Mucosa of rectum (tissue), 2 donors: ENCODE results near the gene OPCML.

Experiments
- H3K27ac ChIP-seq, 2 donors: one replicate each; pipeline ENCODE4 v1.7.0; 2013; ENCODE audit warnings: inconsistent platforms in 2 of 2, low read depth in 2 of 2, low read length in 2 of 2
- H3K27me3 ChIP-seq, 2 donors: one replicate each; pipeline ENCODE4 v1.7.0; 2013; ENCODE audit warnings: low read length in 2 of 2; ENCODE audit not compliant: control insufficient read depth in 2 of 2, insufficient read depth in 2 of 2
- H3K36me3 ChIP-seq, 2 donors: one replicate each; pipeline ENCODE4 v1.7.0; 2013; ENCODE audit warnings: low read length in 2 of 2; ENCODE audit not compliant: control insufficient read depth in 2 of 2, insufficient read depth in 2 of 2
- H3K4me1 ChIP-seq, 2 donors: one replicate each; pipeline ENCODE4 v1.7.0; 2013; ENCODE audit warnings: low read length in 2 of 2, mild to moderate bottlenecking in 1 of 2; ENCODE audit not compliant: control insufficient read depth in 2 of 2, insufficient read depth in 2 of 2
- H3K4me3 ChIP-seq, 2 donors: one replicate each; pipeline ENCODE4 v1.7.0; 2013; ENCODE audit warnings: low read length in 2 of 2
- H3K9ac ChIP-seq, 2 donors: one replicate each; pipeline ENCODE4 v1.7.0; 2013; ENCODE audit warnings: low read length in 2 of 2, low read depth in 1 of 2, mild to moderate bottlenecking in 1 of 2
- H3K9me3 ChIP-seq, 2 donors: one replicate each; pipeline ENCODE4 v1.7.0; 2013; ENCODE audit warnings: low read length in 2 of 2; ENCODE audit not compliant: control insufficient read depth in 2 of 2
- donor health status: healthy.
- donor health status: Normal muscosa, but diverticular disease.

OPCML gene

DNA sequence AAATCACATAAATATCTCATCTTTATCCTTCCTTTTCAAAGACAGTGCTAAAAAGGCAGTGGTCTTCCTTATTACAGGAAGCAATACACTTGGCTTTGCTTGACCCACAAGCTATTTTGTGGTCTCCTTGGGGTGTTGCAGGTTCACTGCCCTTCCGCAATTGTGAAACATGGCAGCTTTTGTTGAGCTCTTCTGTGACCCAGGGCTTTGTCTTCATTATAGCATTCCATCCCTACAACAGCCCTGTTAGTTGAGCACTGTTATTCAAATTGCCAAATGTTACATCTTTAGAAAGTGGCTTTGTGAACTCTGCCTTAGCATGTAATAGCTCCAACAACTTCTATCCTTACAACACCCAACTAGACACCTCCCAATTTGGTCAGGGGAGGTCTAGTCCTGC is 107.1 kb downstream of the OPCML start:
- H3K27ac ChIP-seq = no peak overlapping the region
- H3K4me3 ChIP-seq = no peak overlapping the region
- H3K27me3 ChIP-seq = no peaks in the 10 kb centered on the region
- H3K9ac ChIP-seq = no peak overlapping the region
- no peaks in the 10 kb centered on the region for H3K36me3 ChIP-seq
- H3K9me3 ChIP-seq = no peaks in the 10 kb centered on the region
- H3K4me1 ChIP-seq = no peaks in the 10 kb centered on the region

GRCh38 chr11:133418218-133418617 is 114.1 kb downstream of the OPCML start:
- Histone ChIP-seq H3K27ac (no peak overlapping the region), H3K27me3 (no peaks in the 10 kb centered on the region), H3K9ac (no peak overlapping the region), H3K9me3 (no peaks in the 10 kb centered on the region), H3K36me3 (no peaks in the 10 kb centered on the region), H3K4me1 (no peaks in the 10 kb centered on the region), H3K4me3 (no peak overlapping the region)

- H3K27ac ChIP-seq = no peak overlapping the region
Measured at GRCh38 chr11:133414506-133414905, 117.8 kb downstream of the OPCML start.

DNA sequence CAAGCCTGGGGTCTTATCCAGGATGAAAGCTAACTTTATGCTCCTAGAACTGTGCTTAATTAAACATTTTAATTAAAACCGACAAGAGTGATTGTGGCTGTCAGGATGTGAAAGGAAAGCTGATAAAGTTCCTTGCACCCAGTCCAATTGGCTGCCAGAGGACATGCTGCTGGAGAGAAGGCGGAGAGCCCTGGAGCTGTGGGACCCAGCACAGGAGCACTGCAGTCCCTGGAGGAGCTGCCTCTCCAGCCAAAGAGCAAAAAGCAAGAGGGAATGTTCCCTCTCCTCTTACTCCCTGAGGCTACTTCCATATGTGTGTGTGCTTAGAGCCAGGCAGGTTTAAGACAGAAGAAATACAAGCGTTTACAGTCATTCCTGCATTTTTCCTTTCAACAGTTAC is 118.6 kb downstream of the OPCML start:
- no peak overlapping the region for H3K27ac ChIP-seq
- H3K9ac ChIP-seq = no peak overlapping the region

More at GRCh38 chr11:133414506-133414905, 117.8 kb downstream of the OPCML start:
- no peak overlapping the region for H3K9ac ChIP-seq
- H3K36me3 ChIP-seq = no peaks in the 10 kb centered on the region
- no peaks in the 10 kb centered on the region for H3K9me3 ChIP-seq
- no peaks in the 10 kb centered on the region for H3K4me1 ChIP-seq
- no peaks in the 10 kb centered on the region for H3K27me3 ChIP-seq
- no peak overlapping the region for H3K4me3 ChIP-seq

GRCh38 chr11:133409799-133410198 is 122.5 kb downstream of the OPCML start:
- no peaks in the 10 kb centered on the region for H3K9me3 ChIP-seq
- H3K4me1 ChIP-seq = no peaks in the 10 kb centered on the region
- no peaks in the 10 kb centered on the region for H3K36me3 ChIP-seq
- H3K9ac ChIP-seq = no peak overlapping the region
- H3K27ac ChIP-seq = no peak overlapping the region
- no peak overlapping the region for H3K4me3 ChIP-seq
- no peaks in the 10 kb centered on the region for H3K27me3 ChIP-seq

More for the DNA sequence above, 118.6 kb downstream of the OPCML start:
- H3K4me3 ChIP-seq = no peak overlapping the region
- H3K9me3 ChIP-seq = no peaks in the 10 kb centered on the region
- H3K4me1 ChIP-seq = no peaks in the 10 kb centered on the region
- H3K36me3 ChIP-seq = no peaks in the 10 kb centered on the region
- no peaks in the 10 kb centered on the region for H3K27me3 ChIP-seq

DNA sequence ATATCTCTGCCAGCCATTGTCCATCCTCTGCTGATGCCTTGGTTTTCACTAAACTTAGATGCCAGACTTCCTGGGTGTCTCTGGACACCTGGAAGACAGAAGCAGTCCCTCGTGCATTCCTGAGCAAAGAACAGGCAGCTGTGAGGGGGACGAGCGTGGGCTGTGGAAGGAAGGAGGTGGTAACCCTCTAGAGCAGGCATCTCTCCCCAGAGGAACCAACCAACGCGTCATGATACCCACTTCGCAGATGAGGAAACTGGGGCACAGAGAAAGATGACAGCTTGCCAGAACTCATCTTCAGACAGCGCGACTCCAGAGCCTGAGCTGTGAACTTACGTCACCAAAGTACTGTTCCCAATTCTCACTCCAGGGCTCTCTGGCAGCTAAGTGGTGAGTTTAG is 123.4 kb downstream of the OPCML start:
- Histone ChIP-seq H3K27me3 (no peaks in the 10 kb centered on the region), H3K9ac (no peak overlapping the region), H3K36me3 (no peaks in the 10 kb centered on the region), H3K9me3 (no peaks in the 10 kb centered on the region), H3K4me1 (no peaks in the 10 kb centered on the region), H3K27ac (no peak overlapping the region), H3K4me3 (no peak overlapping the region)

DNA sequence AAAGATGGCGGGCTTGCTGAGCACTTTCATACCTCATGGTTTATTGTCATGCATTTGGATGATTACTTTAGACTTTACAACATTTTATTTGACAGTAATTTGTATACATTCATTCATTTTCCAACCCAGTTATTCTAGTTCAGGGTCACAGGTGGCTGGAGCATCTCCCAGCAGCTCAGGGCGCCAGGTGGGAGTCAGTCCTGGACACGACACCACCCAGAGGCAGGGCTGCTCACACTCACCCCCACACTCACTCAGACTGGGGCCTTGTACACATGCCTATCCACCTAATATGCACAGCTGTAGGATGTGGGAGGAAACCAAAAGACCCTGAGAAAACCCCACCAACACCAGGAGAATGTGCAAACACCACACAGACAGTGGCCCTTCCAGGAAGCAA is 123.9 kb downstream of the OPCML start:
- H3K27ac ChIP-seq = no peak overlapping the region
- no peaks in the 10 kb centered on the region for H3K36me3 ChIP-seq
- no peaks in the 10 kb centered on the region for H3K9me3 ChIP-seq
- H3K27me3 ChIP-seq = no peaks in the 10 kb centered on the region
- H3K9ac ChIP-seq = no peak overlapping the region
- H3K4me3 ChIP-seq = no peak overlapping the region
- no peaks in the 10 kb centered on the region for H3K4me1 ChIP-seq

GRCh38 chr11:133406489-133406888 is 125.8 kb downstream of the OPCML start:
- Histone ChIP-seq H3K9ac (no peak overlapping the region), H3K27me3 (no peaks in the 10 kb centered on the region), H3K36me3 (no peaks in the 10 kb centered on the region), H3K4me1 (no peaks in the 10 kb centered on the region), H3K4me3 (no peak overlapping the region), H3K27ac (no peak overlapping the region), H3K9me3 (no peaks in the 10 kb centered on the region)

DNA sequence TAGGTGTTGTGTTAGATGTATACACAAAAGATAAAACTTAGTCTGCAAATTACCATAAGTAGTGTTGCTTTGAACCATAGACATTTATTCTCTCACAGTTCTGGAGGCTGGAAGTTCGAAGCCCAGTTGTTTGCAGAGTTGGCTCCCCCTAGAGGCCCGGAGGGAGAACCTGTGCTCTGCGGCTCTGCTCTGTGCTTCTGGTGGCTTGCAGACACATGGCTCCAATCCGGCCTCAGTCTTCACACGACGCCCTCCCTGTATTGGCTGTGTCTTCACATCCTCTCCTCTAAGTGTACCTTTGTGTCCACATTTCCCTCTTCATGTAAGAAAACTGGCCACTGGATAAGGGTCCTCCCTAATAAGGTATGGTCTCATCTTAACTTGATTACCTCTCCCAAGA is 128.4 kb downstream of the OPCML start:
- Histone ChIP-seq H3K4me3 (no peak overlapping the region), H3K9ac (no peak overlapping the region), H3K4me1 (no peaks in the 10 kb centered on the region), H3K27ac (no peak overlapping the region), H3K36me3 (no peaks in the 10 kb centered on the region), H3K27me3 (no peaks in the 10 kb centered on the region), H3K9me3 (no peaks in the 10 kb centered on the region)

- H3K4me1 ChIP-seq = no peaks in the 10 kb centered on the region
- H3K36me3 ChIP-seq = no peaks in the 10 kb centered on the region
- H3K9me3 ChIP-seq = no peaks in the 10 kb centered on the region
- no peak overlapping the region for H3K4me3 ChIP-seq
- no peaks in the 10 kb centered on the region for H3K27me3 ChIP-seq
- no peak overlapping the region for H3K9ac ChIP-seq
- no peak overlapping the region for H3K27ac ChIP-seq
Measured at GRCh38 chr11:133402551-133402950, 129.8 kb downstream of the OPCML start.
